ENCODE measurements around the gene DOP1A.
"Not testable (repeated sequence)": the region's sequence is repeated elsewhere in the genome, so short reads cannot be mapped to it uniquely, and the experiment has no call there.

The DOP1A gene

GRCh38 chr6:83153883-83154521 is 86.5 kb downstream of the DOP1A start:
- no peak for DNase-seq

GRCh38 chr6:83155794-83156193 is 88.3 kb downstream of the DOP1A start:
- DNase-seq, result no peak

DNA sequence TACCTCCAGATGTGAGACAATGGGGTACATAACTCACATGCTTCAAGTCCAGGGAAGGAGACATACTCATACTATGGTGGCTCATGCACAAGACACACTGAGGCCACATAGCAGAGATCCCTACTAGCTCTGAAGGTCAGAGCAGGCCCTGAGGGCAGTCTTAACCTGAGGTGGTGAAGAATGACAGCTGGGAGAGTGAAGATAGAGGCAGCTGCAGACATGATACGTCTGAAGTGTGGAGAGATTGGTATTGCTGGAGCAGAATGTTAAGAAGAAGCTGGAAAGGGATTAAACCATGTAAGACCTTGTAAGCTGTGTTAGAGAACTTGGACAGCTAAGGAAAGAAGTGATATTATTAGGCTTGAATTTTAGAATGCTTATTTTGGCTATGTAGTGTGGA is 92.7 kb downstream of the DOP1A start:
- no peak for DNase-seq

GRCh38 chr6:83167726-83168278 is 100.3 kb downstream of the DOP1A start:
- DNase-seq, result no peak

DNA sequence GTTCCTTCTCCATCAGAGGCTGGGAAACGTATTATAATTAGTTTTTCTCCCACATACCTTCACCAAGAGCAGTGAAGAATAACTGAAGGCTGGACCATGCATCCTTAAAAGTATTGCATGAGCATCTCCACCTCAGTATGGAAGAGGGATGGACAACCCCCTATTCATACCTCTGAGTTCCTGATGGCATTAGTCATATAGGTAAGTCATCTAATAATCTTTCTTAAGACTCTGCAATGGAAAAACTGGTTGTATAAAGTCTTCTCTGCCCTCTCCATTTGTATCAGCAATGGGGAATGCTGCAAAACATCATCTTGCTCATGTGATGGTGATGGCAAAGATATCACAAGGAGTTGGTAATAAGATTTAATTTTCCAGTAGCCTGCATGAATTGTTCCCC is 101.1 kb downstream of the DOP1A start:
- no peak for DNase-seq

DNA sequence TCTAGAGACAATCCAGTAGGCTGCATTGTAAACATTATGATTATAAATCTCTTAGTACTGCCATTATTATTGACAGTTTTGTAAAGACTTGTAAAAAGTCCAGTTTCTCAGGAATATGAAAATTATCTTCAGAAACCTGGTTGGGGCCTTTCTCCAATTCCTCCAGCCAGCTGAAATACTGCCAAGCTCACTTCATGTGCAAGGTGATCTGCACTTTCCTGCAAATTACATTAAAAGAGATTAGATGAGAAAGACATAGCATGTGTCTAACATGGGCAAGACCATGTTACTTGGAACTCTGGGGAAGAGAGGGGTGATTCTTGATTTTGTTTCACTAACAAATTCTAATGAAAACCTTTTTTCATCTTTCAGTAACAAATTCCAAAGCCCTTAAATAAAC is 101.6 kb downstream of the DOP1A start:
- DNase-seq, result no peak

DNA sequence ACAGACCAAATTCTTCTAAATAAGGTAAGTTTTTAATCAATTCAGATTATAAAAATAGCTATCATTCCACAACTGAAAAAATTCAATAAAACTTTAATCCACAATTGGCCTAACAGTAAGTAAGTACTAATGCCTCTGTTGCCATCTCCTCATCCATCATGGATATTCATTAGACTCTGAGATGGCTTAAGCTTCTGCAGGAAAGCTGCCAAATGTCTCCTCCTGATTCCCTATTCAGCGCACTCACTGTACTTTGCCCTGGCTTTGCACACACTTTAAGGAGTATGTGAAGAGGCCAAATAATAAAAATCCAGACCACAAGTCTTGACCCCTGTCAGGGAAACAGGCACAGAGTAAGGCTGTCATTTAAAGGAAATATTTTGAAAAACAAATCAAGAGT is 102.0 kb downstream of the DOP1A start:
- no peak for DNase-seq

- DNase-seq, result no peak
Measured at GRCh38 chr6:83176246-83176645, 108.8 kb downstream of the DOP1A start.

GRCh38 chr6:83180426-83180950 is 113.0 kb downstream of the DOP1A start:
- no peak for DNase-seq

DNA sequence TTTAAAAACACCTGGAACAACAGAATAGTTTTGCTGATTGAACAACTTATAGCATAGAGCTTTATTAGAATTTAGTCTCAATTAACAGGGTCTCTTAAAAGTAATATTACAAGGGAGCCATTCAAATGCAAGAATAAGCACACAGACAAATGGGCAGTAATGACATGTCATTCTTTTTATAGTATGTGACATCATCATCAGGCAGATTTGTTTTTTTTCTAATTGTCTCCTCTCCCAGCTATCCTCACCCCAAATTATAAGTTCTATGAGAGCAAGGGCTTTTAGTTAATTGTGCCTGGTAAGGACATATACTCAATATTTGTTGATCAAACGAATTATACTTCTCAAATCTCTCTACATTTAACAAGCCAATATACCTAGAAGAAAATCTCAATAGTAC is 114.6 kb downstream of the DOP1A start:
- DNase-seq, result no peak

DNA sequence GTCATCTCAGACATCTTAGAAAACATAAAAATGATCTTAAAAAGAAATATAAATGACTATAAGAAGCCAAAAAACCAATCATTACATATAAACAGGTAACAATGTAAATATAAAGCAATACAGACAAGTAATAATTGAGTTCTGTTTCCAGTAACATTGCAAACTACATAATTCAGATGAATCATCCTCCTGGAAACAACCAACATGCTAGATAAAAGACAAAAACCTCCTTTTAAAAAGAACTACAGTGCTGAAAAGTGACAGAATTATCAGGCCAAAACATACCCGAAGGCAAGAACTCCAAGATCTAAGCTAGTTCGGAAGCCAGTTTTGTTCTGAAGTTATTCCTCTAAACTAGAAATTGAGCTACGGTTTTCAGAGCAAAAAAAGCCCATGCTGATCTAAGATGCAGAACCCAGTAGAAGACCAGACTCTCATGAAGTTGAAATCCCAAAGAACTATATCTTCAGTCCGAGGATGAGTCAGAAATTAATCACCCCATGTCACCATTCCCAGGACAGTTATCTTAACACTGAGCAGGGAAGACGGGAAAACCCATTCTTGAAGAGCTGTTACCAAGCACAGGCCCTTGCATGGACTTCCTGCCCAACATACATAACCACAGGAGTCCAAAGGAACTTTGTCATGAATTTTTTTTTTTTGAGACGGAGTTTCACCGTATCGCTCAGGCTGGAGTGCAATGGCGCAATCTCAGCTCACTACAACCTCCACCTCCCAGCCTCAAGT is 115.8 kb downstream of the DOP1A start:
- no peak for DNase-seq

DNA sequence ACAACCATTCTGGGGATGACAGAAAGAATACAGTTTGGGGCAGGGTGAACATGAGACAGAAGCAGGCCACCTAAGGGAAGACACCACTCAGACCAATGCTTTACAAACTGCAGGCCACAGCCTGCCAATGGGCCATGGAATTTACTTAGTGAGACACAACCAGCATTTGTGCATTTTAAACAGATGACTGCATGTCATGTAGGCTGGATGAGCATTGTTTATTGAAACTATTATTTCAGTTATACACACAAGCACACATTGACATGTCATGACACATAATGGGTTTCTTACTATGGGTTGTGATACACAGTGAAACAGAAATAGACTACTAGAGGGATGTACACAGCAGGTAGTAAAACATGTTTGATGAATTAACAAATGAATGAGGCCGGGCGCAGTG is 117.6 kb downstream of the DOP1A start:
- DNase-seq, result no peak

GRCh38 chr6:83188501-83188900 is 121.0 kb downstream of the DOP1A start:
- DNase-seq, result no peak

GRCh38 chr6:83190626-83191025 is 123.2 kb downstream of the DOP1A start:
- DNase-seq, result no peak

- DNase-seq, result not testable (repeated sequence)
Measured at GRCh38 chr6:83191974-83192373, 124.5 kb downstream of the DOP1A start.

DNA sequence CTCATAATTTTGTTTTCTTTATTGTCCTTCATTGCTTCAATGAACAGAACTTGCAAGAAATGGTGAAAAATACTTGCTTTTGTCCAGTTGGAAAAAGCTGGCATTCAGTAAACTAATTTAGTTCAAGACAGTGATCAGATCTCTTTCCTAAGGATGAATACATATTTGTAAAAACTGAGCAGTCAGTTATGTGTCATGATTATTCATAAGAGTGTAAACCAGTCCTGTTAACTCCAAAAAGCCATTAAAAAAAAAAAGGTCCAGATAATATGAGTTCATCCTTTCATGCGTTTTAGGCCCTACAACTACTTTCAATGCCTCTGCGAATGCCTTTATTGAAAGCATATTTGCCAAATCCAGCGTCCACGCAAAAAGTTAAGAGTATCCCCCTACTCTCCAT is 125.0 kb downstream of the DOP1A start:
- no peak for DNase-seq

GRCh38 chr6:83192871-83193746 is 125.6 kb downstream of the DOP1A start, which contains the start of the genes PGM3 and RWDD2A:
Gene PGM3, minus strand, starts transcription at chr6:83193265. Its CDS starts 2,253 bp downstream, at chr6:83191012.
Gene RWDD2A, plus strand, starts transcription at chr6:83193357. Its CDS starts 1,095 bp downstream, at chr6:83194452.
- peak; percentile 92 for DNase-seq

- DNase-seq, result peak; percentile 4
Measured at GRCh38 chr6:83193747-83194566, 126.5 kb downstream of the DOP1A start.

DNA sequence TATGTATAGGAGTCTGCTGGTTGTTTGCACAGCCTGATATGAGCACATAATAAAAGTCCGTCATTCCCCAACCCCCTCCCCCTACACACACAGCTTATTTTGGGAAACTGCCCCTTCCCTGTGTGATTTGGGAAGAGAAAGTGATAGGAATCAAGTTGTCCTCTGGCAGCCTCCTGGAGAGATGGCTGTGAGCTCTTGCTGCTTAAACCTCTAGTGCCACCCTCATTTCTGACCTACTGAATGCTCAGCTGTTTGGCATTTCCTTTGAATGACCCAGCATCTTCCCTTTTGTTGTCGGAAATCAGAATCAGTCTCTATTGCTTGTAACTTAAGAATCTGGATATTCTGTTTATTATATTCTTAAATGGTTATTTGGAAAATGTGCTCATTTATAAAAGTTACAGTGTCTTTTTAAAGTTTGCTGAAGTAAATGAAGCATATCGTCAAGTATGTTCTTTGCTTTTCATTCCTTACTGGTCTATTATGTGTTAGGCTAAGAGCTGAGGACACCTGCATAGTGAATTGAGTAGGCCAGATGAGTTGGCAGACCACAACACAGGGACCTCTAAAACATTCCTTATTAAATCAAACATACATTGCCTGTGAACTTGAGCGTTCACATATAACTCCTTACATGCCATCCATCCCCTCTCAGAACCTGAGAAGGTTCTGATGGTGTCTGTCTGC is 131.2 kb downstream of the DOP1A start:
- DNase-seq, result no peak

GRCh38 chr6:83199173-83199862 is 131.8 kb downstream of the DOP1A start:
- no peak for DNase-seq

GRCh38 chr6:83199863-83200225 is 132.4 kb downstream of the DOP1A start:
- DNase-seq, result no peak

Data from activated CD4-positive, alpha-beta T cell treated with anti-CD3 and anti-CD28 coated beads, Interleukin-10, Interleukin-2, amounts not matched to agents 100 ng/mL and 50 ng/mL, durations not matched to agents 16 hours and 8 hours (primary cell).